ENCODE results near the gene CUEDC1.

- TF ChIP-seq CTCF (IDR thresholded peaks at IDR 0.05; ENCODE audit: low read depth, low read length) (no peak), EZH2phosphoT487 (IDR thresholded peaks at IDR 0.05; ENCODE audit: low read depth) (no peak)
Observed at GRCh38 chr17:57935833-57936807, 19.1 kb downstream of the CUEDC1 start.

Measured in OCI-LY3 (cell line).